Measurements from ENCODE around the gene SLC25A3. TPM values are rescaled to one million over a fixed set of nuclear protein-coding genes. Genes with fewer than 3 reads are reported as not detected.
"Not testable (repeated sequence)": the region's sequence is repeated elsewhere in the genome, so short reads cannot be mapped to it uniquely, and the experiment has no call there.

Gene SLC25A3
- total RNA-seq, 2 donors from 2014 or later: 853 to 1,432 TPM

GRCh38 chr12:98618952-98619351 lies 25.5 kb downstream of the SLC25A3 start:
- no peak for DNase-seq (ENCODE audit: low spot score)
- peak overlapping the region in 1 of 2 donors; percentile 32 for H3K27ac ChIP-seq
- no peaks in the 10 kb centered on the region for H3K9me3 ChIP-seq
- TF ChIP-seq CTCF (IDR thresholded peaks at IDR 0.05): no peak
- H3K4me1 ChIP-seq: no peaks in the 10 kb centered on the region
- no peaks in the 10 kb centered on the region for H3K27me3 ChIP-seq
- H3K36me3 ChIP-seq: no peaks in the 10 kb centered on the region
- no peak overlapping the region for H3K4me3 ChIP-seq

DNA sequence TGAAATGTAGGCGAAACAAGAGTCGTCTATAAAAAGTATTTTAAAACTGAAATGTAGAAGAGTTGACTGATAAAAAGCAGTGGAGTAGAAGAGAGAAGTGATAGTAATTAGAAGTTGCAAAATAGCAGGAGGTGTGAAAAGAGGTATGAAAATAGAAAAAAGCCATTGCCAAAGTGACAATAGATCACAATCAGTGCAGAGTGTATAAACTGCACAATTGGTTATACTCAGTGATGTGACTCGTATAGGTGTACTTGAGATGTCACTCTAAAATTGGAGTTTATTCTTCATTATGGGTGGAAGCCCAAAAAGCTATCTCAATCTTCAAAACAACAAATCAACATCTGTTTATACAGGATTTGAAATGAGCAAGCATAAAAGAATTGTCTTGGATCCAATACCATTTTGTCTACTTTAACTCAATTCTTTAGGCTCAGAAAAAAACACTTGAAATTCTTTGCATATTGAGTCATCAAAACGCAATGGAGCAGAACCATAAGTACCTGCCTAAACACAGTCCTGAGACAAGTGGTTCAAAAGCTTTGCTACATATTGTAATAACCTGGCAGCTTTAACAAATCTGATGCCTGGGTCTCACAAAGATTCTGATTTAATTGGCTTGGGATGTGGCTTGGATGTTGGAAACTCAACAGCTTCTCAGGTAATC lies 42.3 kb downstream of the SLC25A3 start:
- no peak overlapping the region for H3K27ac ChIP-seq
- H3K4me1 ChIP-seq: no peaks in the 10 kb centered on the region
- no peak for TF ChIP-seq CTCF (IDR thresholded peaks at IDR 0.05)
- no peak for DNase-seq (ENCODE audit: low spot score)
- no peaks in the 10 kb centered on the region for H3K36me3 ChIP-seq
- no peaks in the 10 kb centered on the region for H3K9me3 ChIP-seq
- no peak overlapping the region for H3K4me3 ChIP-seq
- no peaks in the 10 kb centered on the region for H3K27me3 ChIP-seq

GRCh38 chr12:98637068-98637467 lies 43.6 kb downstream of the SLC25A3 start:
- Histone ChIP-seq H3K27ac (no peak overlapping the region), H3K36me3 (no peaks in the 10 kb centered on the region), H3K4me1 (no peaks in the 10 kb centered on the region), H3K27me3 (no peaks in the 10 kb centered on the region), H3K4me3 (no peak overlapping the region), H3K9me3 (no peaks in the 10 kb centered on the region)
- TF ChIP-seq CTCF (IDR thresholded peaks at IDR 0.05): no peak
- no peak for DNase-seq (ENCODE audit: low spot score)

DNA sequence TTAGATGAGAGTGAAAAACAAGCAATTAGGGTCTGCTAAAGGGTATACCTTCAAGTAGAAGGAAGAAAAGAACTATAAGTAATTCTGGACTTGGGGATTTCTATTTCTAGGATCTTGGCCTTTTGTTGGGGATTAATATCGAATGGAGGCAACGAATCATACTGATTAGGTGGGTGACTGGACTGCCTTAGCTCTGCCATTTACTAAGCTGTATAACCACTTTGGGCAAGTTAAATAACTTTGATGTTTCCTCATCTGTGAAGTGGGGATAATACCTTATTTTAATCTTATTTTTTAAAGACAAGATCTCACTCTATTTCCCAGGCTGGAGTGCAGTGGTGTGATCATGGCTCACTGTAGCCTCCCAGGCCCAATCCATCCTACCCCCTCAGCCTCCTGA lies 44.5 kb downstream of the SLC25A3 start:
- Histone ChIP-seq H3K27ac (no peak overlapping the region), H3K36me3 (no peaks in the 10 kb centered on the region), H3K9me3 (no peaks in the 10 kb centered on the region), H3K4me3 (no peak overlapping the region), H3K27me3 (no peaks in the 10 kb centered on the region), H3K4me1 (peaks cover 0 to 5% of the 10 kb centered on the region in 2 donors)
- no peak for TF ChIP-seq CTCF (IDR thresholded peaks at IDR 0.05)
- DNase-seq (ENCODE audit: low spot score): no peak

DNA sequence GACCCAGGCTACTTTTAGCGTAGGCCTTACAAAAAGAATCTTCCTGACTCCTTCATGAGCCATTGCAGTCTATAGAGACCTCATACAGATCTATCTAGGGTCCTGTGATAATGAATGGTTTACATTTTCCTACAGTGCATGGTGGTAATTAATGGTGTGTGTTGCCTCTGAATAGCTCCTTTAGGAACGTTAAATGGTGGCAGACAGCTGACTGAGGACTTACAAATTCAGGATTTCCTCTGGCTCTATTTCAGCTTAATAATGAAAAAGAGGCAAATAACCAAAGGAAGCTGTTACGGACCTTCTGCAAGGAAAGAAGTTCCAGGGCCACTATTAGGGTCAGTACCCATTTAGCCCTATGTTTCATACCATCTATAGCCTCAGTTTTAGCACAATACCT lies 46.0 kb downstream of the SLC25A3 start:
- H3K4me3 ChIP-seq: no peak overlapping the region
- H3K4me1 ChIP-seq: peaks cover 0 to 8% of the 10 kb centered on the region in 2 donors
- DNase-seq (ENCODE audit: low spot score): no peak
- no peaks in the 10 kb centered on the region for H3K9me3 ChIP-seq
- no peaks in the 10 kb centered on the region for H3K27me3 ChIP-seq
- no peak for TF ChIP-seq CTCF (IDR thresholded peaks at IDR 0.05)
- no peaks in the 10 kb centered on the region for H3K36me3 ChIP-seq
- no peak overlapping the region for H3K27ac ChIP-seq

DNA sequence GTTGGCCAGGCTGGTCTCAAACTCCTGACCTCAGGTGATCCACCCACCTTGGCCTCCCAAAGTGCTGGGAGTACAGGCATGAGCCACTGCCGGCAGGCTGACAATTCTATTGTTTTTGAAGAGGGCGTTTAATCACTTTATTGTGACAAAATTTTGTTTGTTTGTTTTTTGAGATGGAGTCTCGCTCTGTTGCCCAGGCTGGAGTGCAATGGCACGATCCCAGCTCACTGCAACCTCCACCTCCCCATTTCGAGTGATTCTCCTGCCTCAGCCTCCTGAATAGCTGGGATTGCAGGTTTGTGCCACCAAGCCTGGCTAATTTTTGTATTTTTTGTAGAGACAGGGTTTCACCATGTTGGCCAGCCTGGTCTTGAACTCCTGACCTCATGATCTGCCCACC lies 49.3 kb downstream of the SLC25A3 start:
- H3K27me3 ChIP-seq; DNase-seq (ENCODE audit: low spot score); H3K4me3 ChIP-seq; H3K27ac ChIP-seq; H3K9me3 ChIP-seq; H3K36me3 ChIP-seq: not testable (repeated sequence)
- peaks cover 0 to 15% of the 10 kb centered on the region in 2 donors for H3K4me1 ChIP-seq
